ENCODE results near the gene GGA2. TPM values are rescaled to one million over a fixed set of nuclear protein-coding genes. Genes with fewer than 3 reads are reported as not detected.

The GGA2 gene
- total RNA-seq, 6 experiments from 2014 or later, result 19.2 to 31.7 (median 27.8) TPM

GRCh38 chr16:23432176-23433128, 77.8 kb downstream of the GGA2 start:
- DNase-seq, result no peak
- Histone ChIP-seq H3K27me3 (no peaks in the 10 kb centered on the region), H3K9me3 (no peaks in the 10 kb centered on the region), H3K4me1 (no peaks in the 10 kb centered on the region), H3K4me3 (no peak overlapping the region), H3K27ac (no peak overlapping the region), H3K36me3 (peaks cover 0 to 21% (median 7%) of the 10 kb centered on the region in 4 donors)
- TF ChIP-seq, protein P1, sequence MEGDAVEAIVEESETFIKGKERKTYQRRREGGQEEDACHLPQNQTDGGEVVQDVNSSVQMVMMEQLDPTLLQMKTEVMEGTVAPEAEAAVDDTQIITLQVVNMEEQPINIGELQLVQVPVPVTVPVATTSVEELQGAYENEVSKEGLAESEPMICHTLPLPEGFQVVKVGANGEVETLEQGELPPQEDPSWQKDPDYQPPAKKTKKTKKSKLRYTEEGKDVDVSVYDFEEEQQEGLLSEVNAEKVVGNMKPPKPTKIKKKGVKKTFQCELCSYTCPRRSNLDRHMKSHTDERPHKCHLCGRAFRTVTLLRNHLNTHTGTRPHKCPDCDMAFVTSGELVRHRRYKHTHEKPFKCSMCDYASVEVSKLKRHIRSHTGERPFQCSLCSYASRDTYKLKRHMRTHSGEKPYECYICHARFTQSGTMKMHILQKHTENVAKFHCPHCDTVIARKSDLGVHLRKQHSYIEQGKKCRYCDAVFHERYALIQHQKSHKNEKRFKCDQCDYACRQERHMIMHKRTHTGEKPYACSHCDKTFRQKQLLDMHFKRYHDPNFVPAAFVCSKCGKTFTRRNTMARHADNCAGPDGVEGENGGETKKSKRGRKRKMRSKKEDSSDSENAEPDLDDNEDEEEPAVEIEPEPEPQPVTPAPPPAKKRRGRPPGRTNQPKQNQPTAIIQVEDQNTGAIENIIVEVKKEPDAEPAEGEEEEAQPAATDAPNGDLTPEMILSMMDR (IDR thresholded peaks at IDR 0.05), result peak in 1 of 4 donors; percentile 11
- TF ChIP-seq POLR2A (IDR thresholded peaks at IDR 0.05), result no peak
- ATAC-seq, result no peak
- 77% methylated on average over 9 of the region's 10 CpGs for WGBS (ENCODE audit: insufficient coverage, low coverage, low lambda C conversion rate, missing lambda C conversion rate)
- intact Hi-C loops (cut with DNase I), result loop anchor here (10.0 kb wide), 1 partner anchor 248 kb away; the partner anchor contains the start of gene SCNN1G (in 2 of the 2)

GRCh38 chr16:23428351-23428750, 81.9 kb downstream of the GGA2 start:
- H3K27me3 ChIP-seq, result no peaks in the 10 kb centered on the region
- no peak for DNase-seq

GRCh38 chr16:23424292-23424958, 85.9 kb downstream of the GGA2 start:
- Histone ChIP-seq H3K4me3 (no peak overlapping the region), H3K27me3 (no peaks in the 10 kb centered on the region), H3K9me3 (no peaks in the 10 kb centered on the region), H3K27ac (peak overlapping the region in 1 of 3 donors; percentile 67), H3K36me3 (peaks cover 0 to 2% (median 0%) of the 10 kb centered on the region in 4 donors), H3K4me1 (no peaks in the 10 kb centered on the region)
- intact Hi-C loops (cut with DNase I), result no loop called here
- TF ChIP-seq, protein P1 (IDR thresholded peaks at IDR 0.05), result no peak
- no peak for TF ChIP-seq POLR2A (IDR thresholded peaks at IDR 0.05)
- ATAC-seq (no peak), DNase-seq (no peak)
- WGBS (ENCODE audit: insufficient coverage, low coverage, low lambda C conversion rate, missing lambda C conversion rate), result 90% methylated on average over 2 of the region's 14 CpGs

More at GRCh38 chr16:23428351-23428750, 81.9 kb downstream of the GGA2 start:
- no peaks in the 10 kb centered on the region for H3K9me3 ChIP-seq
- ATAC-seq, result no peak
- H3K27ac ChIP-seq, result no peak overlapping the region
- H3K36me3 ChIP-seq, result peaks cover 0 to 19% (median 8%) of the 10 kb centered on the region in 4 donors
- no peaks in the 10 kb centered on the region for H3K4me1 ChIP-seq
- intact Hi-C loops (cut with DNase I), result no loop called here
- no peak for TF ChIP-seq POLR2A (IDR thresholded peaks at IDR 0.05)
- TF ChIP-seq, protein P1 (IDR thresholded peaks at IDR 0.05), result no peak
- H3K4me3 ChIP-seq, result no peak overlapping the region
- 80% methylated on average over 2 of the region's 2 CpGs for WGBS (ENCODE audit: insufficient coverage, low coverage, low lambda C conversion rate, missing lambda C conversion rate)

DNA sequence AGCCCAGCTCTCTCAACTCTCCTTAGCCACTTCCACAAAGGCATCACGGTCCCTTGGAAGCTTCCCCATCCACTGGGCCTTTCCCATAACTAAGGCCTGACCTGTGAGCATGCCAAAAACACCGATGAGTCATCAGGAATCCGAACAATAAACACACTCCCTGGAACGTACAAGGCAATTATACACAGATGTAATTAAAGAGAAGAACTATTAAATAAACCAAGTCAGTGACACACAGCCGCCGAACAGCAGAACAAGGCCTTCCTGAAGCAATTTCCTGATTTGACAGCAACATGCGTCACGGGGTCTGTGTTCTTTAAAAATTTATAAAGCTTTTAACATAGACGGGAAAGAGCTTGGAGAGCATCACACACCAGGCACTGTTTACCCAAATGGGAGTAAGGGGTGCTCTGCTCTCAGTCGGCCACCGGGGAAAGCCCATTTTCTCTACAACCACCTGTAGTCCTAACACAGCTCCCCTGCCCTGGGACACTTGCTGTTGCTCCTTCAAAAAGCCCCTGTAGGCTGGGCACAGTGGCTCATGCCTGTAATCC, 86.7 kb downstream of the GGA2 start:
- no peak overlapping the region for H3K4me3 ChIP-seq
- DNase-seq (peak in 1 of 3 donors; percentile 33), ATAC-seq (peak; percentile 47 to 98 (median 75))
- WGBS (ENCODE audit: insufficient coverage, low coverage, low lambda C conversion rate, missing lambda C conversion rate), result 52% methylated on average over 9 of the region's 11 CpGs
- H3K27ac ChIP-seq, result peak overlapping the region in 1 of 3 donors; percentile 67
- no peaks in the 10 kb centered on the region for H3K27me3 ChIP-seq
- peaks cover 0 to 2% (median 0%) of the 10 kb centered on the region in 4 donors for H3K36me3 ChIP-seq
- H3K9me3 ChIP-seq, result no peaks in the 10 kb centered on the region
- no peak for TF ChIP-seq POLR2A (IDR thresholded peaks at IDR 0.05)
- TF ChIP-seq, protein P1 (IDR thresholded peaks at IDR 0.05), result no peak
- intact Hi-C loops (cut with DNase I), result no loop called here
- no peaks in the 10 kb centered on the region for H3K4me1 ChIP-seq

Data from right lobe of liver (tissue), 6 donors.